ENCODE data around the gene AUTS2.

The AUTS2 gene

GRCh38 chr7:70159121-70159520, 560.8 kb downstream of the AUTS2 start:
- no peak for DNase-seq

DNA sequence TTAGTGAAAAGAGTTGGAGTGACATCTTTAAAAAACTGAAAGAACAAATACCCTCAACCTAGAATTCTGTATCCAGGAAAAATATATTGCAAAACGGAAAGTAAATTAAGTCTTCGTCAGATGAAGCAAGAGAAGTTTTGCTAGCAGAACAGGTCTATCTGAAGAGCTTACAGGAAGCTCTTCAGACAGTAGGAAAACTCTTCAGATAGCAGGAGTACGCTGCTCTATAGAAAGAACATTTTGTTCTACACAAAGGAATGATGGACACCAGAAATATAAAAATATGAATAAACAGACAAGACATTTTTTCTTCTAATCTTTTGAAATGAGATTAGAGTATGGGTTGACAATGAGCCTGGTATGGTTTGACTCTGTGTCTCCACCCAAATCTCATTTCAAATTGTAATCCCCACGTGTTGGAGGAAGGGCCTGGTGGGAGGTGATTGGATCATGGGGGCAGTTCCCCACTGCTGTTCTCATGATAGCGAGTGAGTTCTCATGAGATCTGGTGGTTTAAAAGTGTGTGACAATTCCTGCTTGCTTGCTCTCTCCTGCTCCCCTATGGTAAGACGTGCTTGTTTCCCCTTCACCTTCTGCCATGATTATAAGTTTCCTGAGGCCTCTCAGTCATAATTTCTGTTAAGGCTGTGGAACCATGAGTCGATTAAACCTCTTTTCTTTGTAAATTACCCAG, 567.3 kb downstream of the AUTS2 start:
- no peak for DNase-seq

- no peak for DNase-seq
These were observed 573.2 kb downstream of the AUTS2 start for GRCh38 chr7:70171369-70171920.

DNA sequence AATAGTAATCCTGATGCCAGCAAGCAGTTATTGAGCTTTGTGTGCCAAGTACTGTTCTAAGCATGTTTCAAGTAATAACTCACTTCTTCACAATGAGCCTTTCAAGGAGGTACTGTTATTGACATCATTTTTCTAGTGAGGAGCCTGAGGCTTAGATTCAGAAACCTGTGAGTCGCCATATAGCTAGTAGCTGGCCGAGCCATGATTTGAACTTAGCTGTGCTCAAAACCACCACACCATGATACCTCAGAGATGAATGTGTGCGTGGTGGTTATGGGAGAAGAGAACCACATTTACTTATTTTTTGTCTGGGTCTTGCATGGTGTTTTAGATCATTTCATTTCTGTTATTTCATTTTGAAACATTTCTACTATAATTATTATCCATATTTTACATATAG, 578.9 kb downstream of the AUTS2 start:
- DNase-seq: no peak

GRCh38 chr7:70178211-70178610, 579.9 kb downstream of the AUTS2 start:
- DNase-seq: no peak

- no peak for DNase-seq
These were observed 580.5 kb downstream of the AUTS2 start for GRCh38 chr7:70178787-70179186.

GRCh38 chr7:70182521-70182920, 584.2 kb downstream of the AUTS2 start:
- DNase-seq: no peak

DNA sequence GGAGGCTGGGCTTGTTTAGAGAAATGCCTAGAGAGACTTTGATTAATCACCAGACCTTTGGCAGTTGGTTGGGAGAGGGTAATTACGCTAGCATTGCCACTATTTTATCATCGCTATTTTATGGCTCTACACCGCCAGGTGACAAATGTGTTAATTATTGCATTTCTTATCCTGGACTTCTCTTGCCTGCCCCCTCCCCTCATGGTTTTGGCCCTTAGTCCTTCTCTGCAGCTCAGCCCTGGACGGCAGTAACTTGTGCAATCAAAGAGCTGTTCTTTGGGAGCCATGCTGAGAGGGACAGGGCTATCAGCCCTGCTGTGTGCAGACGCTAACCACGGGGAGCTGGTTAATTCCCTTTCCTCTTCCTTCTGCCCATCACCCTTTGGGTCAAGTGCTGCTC, 585.0 kb downstream of the AUTS2 start:
- DNase-seq: no peak

- no peak for DNase-seq
These were observed 590.8 kb downstream of the AUTS2 start for GRCh38 chr7:70188901-70189650.

- DNase-seq: no peak
These were observed 591.5 kb downstream of the AUTS2 start for GRCh38 chr7:70189776-70190175.

DNA sequence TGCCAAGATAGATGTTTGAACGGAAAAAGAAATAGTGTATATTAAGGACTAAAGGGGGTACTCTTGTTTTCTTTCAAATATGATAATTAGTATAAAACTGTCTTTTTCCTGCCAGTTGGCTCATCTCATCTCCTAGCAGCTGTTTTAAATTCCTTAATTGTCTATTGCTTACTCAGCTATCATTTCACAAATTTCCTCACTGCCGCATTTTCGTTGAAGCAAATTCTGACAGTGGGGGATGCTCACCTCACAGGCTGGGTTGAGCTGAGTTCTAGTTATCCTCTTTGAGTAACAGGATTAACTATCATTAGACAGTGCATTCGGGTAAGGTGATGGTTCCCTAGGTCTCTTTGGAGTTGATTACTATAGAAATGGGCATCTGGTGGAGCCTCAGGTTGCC, 592.0 kb downstream of the AUTS2 start:
- no peak for DNase-seq

DNA sequence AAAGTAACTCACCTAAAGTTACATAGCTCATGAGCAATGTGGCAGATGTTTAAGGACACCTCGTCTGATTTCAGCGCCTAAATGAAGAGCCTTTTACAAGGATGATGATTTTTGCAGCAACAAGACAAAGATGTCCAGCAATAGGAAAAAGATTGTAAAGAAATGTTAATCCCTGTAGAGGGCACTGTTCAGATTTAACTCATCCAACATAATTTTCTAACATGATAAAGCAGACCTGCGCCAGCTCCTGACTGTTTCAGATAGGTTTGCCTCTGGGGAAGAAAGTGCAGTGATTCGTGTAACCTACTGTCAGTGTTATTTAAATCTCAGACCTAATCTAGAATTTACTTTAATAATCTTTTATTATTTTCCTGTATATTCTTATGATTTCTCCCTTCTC, 595.2 kb downstream of the AUTS2 start:
- DNase-seq: no peak

DNA sequence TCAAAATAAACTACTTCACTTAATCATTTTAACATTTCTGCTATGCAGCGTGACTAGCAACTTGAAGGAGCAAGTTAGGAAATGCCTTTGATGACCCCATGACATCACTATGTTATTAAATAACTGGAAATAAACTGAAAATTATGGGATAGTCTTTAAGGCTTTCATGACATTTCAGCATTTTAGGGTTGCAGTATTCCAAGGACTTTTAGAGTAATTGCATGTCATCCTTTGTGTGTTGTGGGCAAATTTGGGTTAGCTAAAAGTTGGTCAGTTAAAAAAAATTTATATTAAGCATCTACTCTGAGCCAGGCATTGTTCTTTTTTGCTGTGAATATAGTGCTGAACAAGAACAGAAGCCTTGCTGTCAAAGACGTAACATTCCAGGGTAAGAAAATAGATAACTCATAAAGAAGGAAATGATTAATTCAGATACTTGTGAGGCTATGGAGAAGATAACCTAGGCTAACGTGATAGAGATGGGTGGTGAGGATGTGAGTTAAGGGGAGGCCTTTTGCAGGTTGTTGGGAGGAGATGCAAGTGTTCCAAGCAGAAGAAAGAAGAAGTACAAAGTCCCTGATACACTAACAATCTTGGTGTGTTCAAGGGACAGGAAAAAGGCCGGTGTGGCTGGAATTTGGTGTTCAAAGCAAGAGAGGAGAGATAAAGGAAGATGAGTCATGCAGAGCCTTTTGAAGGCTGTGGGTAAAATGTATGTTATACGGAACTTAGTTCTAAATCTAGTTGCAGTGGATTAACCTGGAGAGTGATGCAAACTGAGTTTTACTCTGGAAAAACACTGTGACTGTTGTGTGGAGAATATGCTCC, 610.2 kb downstream of the AUTS2 start:
- DNase-seq: no peak

DNA sequence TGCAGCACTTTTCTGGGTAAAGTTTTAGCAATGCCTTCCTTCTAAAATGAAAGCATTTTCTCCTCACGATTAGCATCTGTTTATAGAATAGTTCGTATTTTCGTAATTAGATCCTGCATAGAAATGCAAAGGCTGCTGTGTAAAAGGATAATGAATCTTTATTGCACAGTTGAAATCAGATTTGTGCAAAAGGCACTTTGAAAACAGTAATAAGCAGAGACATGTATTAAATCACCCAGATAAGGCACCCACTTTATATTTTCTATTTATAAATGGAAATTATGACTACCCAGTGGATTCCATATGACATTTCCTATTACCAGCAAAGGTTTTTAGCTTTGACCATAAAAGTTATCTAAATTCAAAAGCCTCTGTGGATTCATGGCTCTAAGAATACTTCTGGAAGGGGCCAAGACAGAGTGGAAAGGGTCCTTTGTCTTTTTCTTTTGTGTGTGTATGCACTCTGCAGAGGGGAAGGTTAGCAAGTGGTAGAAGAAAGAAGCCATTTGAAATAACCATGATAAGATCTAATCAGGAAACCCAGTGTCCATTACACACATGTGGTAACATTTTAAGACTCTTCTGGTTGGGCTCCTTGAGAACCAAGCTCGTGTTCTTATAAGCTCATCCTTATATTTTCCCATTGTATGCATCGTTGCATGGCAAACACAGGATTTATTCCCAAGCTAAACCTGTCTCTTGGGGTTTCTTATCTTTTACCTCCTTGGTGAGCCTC, 612.1 kb downstream of the AUTS2 start:
- DNase-seq: no peak

GRCh38 chr7:70210936-70211310, 612.6 kb downstream of the AUTS2 start:
- DNase-seq: no peak

DNA sequence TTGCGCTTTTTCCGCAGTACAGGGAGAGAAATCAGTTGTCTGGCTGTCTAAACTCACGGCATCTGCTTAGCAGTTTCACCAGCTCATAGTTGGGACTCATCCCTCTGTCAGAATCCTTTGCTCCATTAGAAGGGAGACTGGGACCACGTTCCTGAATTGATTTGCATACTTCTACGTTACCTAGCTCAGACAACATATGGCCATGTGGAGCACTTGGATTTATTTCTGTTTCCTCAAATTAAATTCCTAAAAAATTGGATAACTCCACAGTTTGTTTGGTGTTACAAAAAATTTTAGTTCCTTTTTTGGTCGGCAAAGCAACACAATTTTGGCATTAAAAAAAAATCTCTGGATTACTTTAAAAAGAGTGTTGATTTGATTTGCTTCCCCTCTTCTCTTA, 614.0 kb downstream of the AUTS2 start:
- DNase-seq: no peak

GRCh38 chr7:70214071-70214470, 615.8 kb downstream of the AUTS2 start:
- no peak for DNase-seq

- no peak for DNase-seq
These were observed 617.2 kb downstream of the AUTS2 start for GRCh38 chr7:70215491-70215890.

GRCh38 chr7:70217571-70217970, 619.3 kb downstream of the AUTS2 start:
- no peak for DNase-seq

GRCh38 chr7:70218006-70218405, 619.7 kb downstream of the AUTS2 start:
- no peak for DNase-seq

- no peak for DNase-seq
These were observed 620.8 kb downstream of the AUTS2 start for GRCh38 chr7:70219061-70219460.

DNA sequence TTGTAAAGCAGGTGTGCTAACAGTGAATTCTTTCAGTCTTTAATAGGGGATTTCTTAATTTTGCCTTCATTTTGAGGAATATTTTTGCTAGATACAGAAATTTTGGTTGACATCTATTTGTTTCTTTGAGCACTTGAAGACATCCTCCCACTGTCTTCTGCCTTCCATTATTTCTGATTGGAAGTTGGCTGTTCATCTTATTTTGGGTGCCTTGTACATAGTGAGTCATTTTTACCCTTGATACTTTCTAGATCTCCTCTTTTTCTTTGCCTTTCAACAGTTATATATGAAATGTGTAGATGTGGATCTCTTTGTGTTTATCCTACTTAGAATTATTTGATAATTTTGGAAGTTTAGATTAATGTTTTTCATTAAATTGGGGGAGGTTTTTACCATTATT, 631.0 kb downstream of the AUTS2 start:
- DNase-seq: no peak

GRCh38 chr7:70230761-70231160, 632.5 kb downstream of the AUTS2 start:
- no peak for DNase-seq

Data from CD4-positive, alpha-beta T cell treated with Interleukin-15 for 1 hour (primary cell).